Measurements from ENCODE around the gene GPBAR1. TPM values are rescaled to one million over a fixed set of nuclear protein-coding genes. Genes with fewer than 3 reads are reported as not detected.

The GPBAR1 gene
- total and polyA plus RNA-seq, 11 donors, result 0.52 to 4.7 (median 1.2) TPM

- peaks cover 8 to 68% (median 31%) of the 10 kb centered on the region in 12 donors for H3K4me1 ChIP-seq
- H3K27me3 ChIP-seq, result no peaks in the 10 kb centered on the region
- H3K4me3 ChIP-seq, result no peak overlapping the region
- H3K27ac ChIP-seq, result peak overlapping the region in 2 of 12 donors; percentile 66 to 86
- intact Hi-C loops (cut with DNase I), result no loop called here
- H3K36me3 ChIP-seq, result peaks cover 3 to 100% (median 95%) of the 10 kb centered on the region in 9 donors
- TF ChIP-seq CTCF (IDR thresholded peaks at IDR 0.05) (peak in 4 of 12 donors; percentile 13 to 42 (median 19)), POLR2A (IDR thresholded peaks at IDR 0.05) (no peak)
- H3K9me3 ChIP-seq, result no peaks in the 10 kb centered on the region
- WGBS, 4 donors, result 0 to 8% (median 3%) methylated on average over 1 of the region's 1 CpG
- DNase-seq, result no peak
- ATAC-seq, result peak in 1 of 4 donors; percentile 41
These were observed 29.9 kb upstream of the GPBAR1 start for GRCh38 chr2:218230882-218231281.

- Histone ChIP-seq H3K4me3 (no peak overlapping the region), H3K36me3 (peaks cover 3 to 100% (median 95%) of the 10 kb centered on the region in 9 donors), H3K4me1 (peaks cover 6 to 43% (median 26%) of the 10 kb centered on the region in 12 donors), H3K27me3 (no peaks in the 10 kb centered on the region), H3K27ac (no peak overlapping the region), H3K9me3 (no peaks in the 10 kb centered on the region)
- ATAC-seq (no peak), DNase-seq (no peak)
- 86 to 95% (median 92%) methylated on average over 4 of the region's 4 CpGs for WGBS, 4 donors
- intact Hi-C loops (cut with DNase I), result no loop called here
- no peak for TF ChIP-seq POLR2A (IDR thresholded peaks at IDR 0.05)
- no peak for TF ChIP-seq CTCF (IDR thresholded peaks at IDR 0.05)
These were observed 27.3 kb upstream of the GPBAR1 start for GRCh38 chr2:218233543-218233942.

- ATAC-seq, result no peak
- intact Hi-C loops (cut with DNase I), result no loop called here
- Histone ChIP-seq H3K9me3 (no peaks in the 10 kb centered on the region), H3K27me3 (no peaks in the 10 kb centered on the region), H3K36me3 (peaks cover 3 to 100% (median 97%) of the 10 kb centered on the region in 9 donors), H3K4me3 (no peak overlapping the region), H3K27ac (no peak overlapping the region), H3K4me1 (peaks cover 0 to 33% (median 16%) of the 10 kb centered on the region in 12 donors)
- 61 to 63% (median 63%) methylated on average over 3 of the region's 3 CpGs for WGBS, 4 donors
- no peak for DNase-seq
- TF ChIP-seq CTCF (IDR thresholded peaks at IDR 0.05), result no peak
- TF ChIP-seq POLR2A (IDR thresholded peaks at IDR 0.05), result no peak
These were observed 26.3 kb upstream of the GPBAR1 start for GRCh38 chr2:218234521-218234920.

GRCh38 chr2:218235017-218235416 is 25.8 kb upstream of the GPBAR1 start:
- H3K36me3 ChIP-seq, result peaks cover 6 to 100% (median 98%) of the 10 kb centered on the region in 9 donors
- H3K4me1 ChIP-seq, result peaks cover 0 to 28% (median 11%) of the 10 kb centered on the region in 12 donors
- no peak overlapping the region for H3K27ac ChIP-seq
- no peak for TF ChIP-seq CTCF (IDR thresholded peaks at IDR 0.05)
- no peak for TF ChIP-seq POLR2A (IDR thresholded peaks at IDR 0.05)
- no peak overlapping the region for H3K4me3 ChIP-seq
- H3K9me3 ChIP-seq, result no peaks in the 10 kb centered on the region
- WGBS, 4 donors, result 92 to 99% (median 99%) methylated on average over 2 of the region's 2 CpGs
- H3K27me3 ChIP-seq, result no peaks in the 10 kb centered on the region
- intact Hi-C loops (cut with DNase I), result no loop called here
- DNase-seq (no peak), ATAC-seq (no peak)

Measured in heart left ventricle (tissue), 16 donors.